Loucy (cell line): ENCODE data around the gene CLEC2D.

Experiments used
- EZH2phosphoT487 ChIP-seq: fragments of 200-600 bp; IDR thresholded peaks from 2 replicates; pipeline ENCODE4 v1.6.1; 2018; ENCODE audit warnings: antibody characterized with exemption, mild to moderate bottlenecking, moderate library complexity, borderline replicate concordance
- TF ChIP-seq, protein P1 (sequence below): fragments of 200-600 bp; sonication (generic); conservative IDR thresholded peaks from 2 replicates; pipeline ENCODE4 v1.5.1; 2014; ENCODE audit warnings: mild to moderate bottlenecking, antibody characterized with exemption, low read length

GRCh38 chr12:9707864-9708808 lies 38.6 kb downstream of the CLEC2D start:
- TF ChIP-seq, protein P1, sequence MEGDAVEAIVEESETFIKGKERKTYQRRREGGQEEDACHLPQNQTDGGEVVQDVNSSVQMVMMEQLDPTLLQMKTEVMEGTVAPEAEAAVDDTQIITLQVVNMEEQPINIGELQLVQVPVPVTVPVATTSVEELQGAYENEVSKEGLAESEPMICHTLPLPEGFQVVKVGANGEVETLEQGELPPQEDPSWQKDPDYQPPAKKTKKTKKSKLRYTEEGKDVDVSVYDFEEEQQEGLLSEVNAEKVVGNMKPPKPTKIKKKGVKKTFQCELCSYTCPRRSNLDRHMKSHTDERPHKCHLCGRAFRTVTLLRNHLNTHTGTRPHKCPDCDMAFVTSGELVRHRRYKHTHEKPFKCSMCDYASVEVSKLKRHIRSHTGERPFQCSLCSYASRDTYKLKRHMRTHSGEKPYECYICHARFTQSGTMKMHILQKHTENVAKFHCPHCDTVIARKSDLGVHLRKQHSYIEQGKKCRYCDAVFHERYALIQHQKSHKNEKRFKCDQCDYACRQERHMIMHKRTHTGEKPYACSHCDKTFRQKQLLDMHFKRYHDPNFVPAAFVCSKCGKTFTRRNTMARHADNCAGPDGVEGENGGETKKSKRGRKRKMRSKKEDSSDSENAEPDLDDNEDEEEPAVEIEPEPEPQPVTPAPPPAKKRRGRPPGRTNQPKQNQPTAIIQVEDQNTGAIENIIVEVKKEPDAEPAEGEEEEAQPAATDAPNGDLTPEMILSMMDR = peak; percentile 93
- TF ChIP-seq EZH2phosphoT487 = no peak
